ENCODE data around the gene OSBPL2.

OSBPL2 gene

DNA sequence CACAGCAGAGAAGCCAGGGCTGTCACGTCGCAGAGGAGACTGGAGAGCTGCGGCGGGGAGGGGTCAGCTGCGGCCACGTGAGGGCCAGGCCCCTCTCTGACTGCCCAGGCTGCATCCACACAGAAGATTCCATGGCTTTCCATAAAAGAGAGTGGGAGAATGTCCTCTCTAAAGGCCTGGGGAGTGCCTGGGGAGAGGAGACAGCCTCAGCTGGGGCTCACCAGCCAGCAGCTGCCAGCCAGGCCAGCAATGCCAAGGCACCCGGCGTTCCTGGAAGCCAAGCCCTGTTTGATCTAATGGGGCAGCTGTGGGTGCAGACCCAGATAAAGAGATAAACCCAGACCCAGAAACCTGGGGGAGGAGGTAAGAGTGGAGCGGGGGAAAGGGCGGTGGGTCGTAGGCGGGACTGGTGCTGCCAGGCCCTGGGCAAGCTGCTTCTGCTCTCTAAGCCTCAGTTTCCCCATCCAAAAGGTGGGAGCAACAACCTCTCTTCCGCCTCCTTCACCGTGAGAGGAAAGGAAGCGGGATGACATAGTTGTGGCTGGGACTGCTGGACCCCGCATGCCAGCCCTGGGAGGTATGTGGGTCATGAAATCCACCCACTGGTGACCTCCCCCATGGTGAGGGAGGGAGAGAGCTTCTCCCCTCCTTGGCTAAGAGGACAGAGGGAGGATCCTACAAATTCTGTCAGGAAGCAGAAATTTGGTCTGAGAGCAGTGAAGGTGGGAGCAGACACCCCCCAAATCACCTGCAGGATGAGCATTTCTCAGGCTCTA lies 3.1 kb upstream of the OSBPL2 start:
- TF ChIP-seq, protein P1, sequence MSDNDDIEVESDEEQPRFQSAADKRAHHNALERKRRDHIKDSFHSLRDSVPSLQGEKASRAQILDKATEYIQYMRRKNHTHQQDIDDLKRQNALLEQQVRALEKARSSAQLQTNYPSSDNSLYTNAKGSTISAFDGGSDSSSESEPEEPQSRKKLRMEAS (IDR thresholded peaks at IDR 0.05), result no peak
- TF ChIP-seq TEAD4 (IDR thresholded peaks at IDR 0.05), result no peak
- no peak for TF ChIP-seq EGR1 (IDR thresholded peaks at IDR 0.05)
- no peak for TF ChIP-seq TCF12 (IDR thresholded peaks at IDR 0.05; ENCODE audit: low read depth)
- TF ChIP-seq CREB1 (IDR thresholded peaks at IDR 0.05; ENCODE audit: low read depth), result no peak
- TF ChIP-seq TAF1 (IDR thresholded peaks at IDR 0.05; ENCODE audit: low read depth), result no peak
- TF ChIP-seq EP300 (IDR thresholded peaks at IDR 0.05; ENCODE audit: borderline replicate concordance), result no peak
- TF ChIP-seq ZBTB7A (IDR thresholded peaks at IDR 0.05; ENCODE audit: low read depth), result no peak
- TF ChIP-seq, protein P2, sequence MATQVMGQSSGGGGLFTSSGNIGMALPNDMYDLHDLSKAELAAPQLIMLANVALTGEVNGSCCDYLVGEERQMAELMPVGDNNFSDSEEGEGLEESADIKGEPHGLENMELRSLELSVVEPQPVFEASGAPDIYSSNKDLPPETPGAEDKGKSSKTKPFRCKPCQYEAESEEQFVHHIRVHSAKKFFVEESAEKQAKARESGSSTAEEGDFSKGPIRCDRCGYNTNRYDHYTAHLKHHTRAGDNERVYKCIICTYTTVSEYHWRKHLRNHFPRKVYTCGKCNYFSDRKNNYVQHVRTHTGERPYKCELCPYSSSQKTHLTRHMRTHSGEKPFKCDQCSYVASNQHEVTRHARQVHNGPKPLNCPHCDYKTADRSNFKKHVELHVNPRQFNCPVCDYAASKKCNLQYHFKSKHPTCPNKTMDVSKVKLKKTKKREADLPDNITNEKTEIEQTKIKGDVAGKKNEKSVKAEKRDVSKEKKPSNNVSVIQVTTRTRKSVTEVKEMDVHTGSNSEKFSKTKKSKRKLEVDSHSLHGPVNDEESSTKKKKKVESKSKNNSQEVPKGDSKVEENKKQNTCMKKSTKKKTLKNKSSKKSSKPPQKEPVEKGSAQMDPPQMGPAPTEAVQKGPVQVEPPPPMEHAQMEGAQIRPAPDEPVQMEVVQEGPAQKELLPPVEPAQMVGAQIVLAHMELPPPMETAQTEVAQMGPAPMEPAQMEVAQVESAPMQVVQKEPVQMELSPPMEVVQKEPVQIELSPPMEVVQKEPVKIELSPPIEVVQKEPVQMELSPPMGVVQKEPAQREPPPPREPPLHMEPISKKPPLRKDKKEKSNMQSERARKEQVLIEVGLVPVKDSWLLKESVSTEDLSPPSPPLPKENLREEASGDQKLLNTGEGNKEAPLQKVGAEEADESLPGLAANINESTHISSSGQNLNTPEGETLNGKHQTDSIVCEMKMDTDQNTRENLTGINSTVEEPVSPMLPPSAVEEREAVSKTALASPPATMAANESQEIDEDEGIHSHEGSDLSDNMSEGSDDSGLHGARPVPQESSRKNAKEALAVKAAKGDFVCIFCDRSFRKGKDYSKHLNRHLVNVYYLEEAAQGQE (IDR thresholded peaks at IDR 0.05; ENCODE audit: low read depth), result no peak
- TF ChIP-seq CEBPB (IDR thresholded peaks at IDR 0.05), result no peak
- TF ChIP-seq USF1 (IDR thresholded peaks at IDR 0.05), result no peak
- TF ChIP-seq FOXM1 (IDR thresholded peaks at IDR 0.05; ENCODE audit: borderline replicate concordance, low read depth), result no peak
- TF ChIP-seq NFIC (IDR thresholded peaks at IDR 0.05), result no peak
- TF ChIP-seq YY1 (IDR thresholded peaks at IDR 0.05; ENCODE audit: low read depth), result no peak
- TF ChIP-seq RAD21 (IDR thresholded peaks at IDR 0.05; ENCODE audit: low read depth), result no peak

- TF ChIP-seq CEBPB (IDR thresholded peaks at IDR 0.05) (no peak), CREB1 (IDR thresholded peaks at IDR 0.05; ENCODE audit: low read depth) (no peak), NFIC (IDR thresholded peaks at IDR 0.05) (no peak), FOXM1 (IDR thresholded peaks at IDR 0.05; ENCODE audit: borderline replicate concordance, low read depth) (no peak), USF1 (IDR thresholded peaks at IDR 0.05) (no peak), EP300 (IDR thresholded peaks at IDR 0.05; ENCODE audit: borderline replicate concordance) (no peak), EGR1 (IDR thresholded peaks at IDR 0.05) (no peak), TAF1 (IDR thresholded peaks at IDR 0.05; ENCODE audit: low read depth) (no peak), TCF12 (IDR thresholded peaks at IDR 0.05; ENCODE audit: low read depth) (no peak), YY1 (IDR thresholded peaks at IDR 0.05; ENCODE audit: low read depth) (no peak)
- TF ChIP-seq, protein P1 (IDR thresholded peaks at IDR 0.05), result no peak
- TF ChIP-seq, protein P2 (IDR thresholded peaks at IDR 0.05; ENCODE audit: low read depth), result no peak
Measured at GRCh38 chr20:62235777-62236157, 2.6 kb upstream of the OSBPL2 start.

- TF ChIP-seq, protein P2 (IDR thresholded peaks at IDR 0.05; ENCODE audit: low read depth), result no peak
- TF ChIP-seq EGR1 (IDR thresholded peaks at IDR 0.05), result no peak
- no peak for TF ChIP-seq TCF12 (IDR thresholded peaks at IDR 0.05; ENCODE audit: low read depth)
Measured at GRCh38 chr20:62236200-62236599, 2.1 kb upstream of the OSBPL2 start.

DNA sequence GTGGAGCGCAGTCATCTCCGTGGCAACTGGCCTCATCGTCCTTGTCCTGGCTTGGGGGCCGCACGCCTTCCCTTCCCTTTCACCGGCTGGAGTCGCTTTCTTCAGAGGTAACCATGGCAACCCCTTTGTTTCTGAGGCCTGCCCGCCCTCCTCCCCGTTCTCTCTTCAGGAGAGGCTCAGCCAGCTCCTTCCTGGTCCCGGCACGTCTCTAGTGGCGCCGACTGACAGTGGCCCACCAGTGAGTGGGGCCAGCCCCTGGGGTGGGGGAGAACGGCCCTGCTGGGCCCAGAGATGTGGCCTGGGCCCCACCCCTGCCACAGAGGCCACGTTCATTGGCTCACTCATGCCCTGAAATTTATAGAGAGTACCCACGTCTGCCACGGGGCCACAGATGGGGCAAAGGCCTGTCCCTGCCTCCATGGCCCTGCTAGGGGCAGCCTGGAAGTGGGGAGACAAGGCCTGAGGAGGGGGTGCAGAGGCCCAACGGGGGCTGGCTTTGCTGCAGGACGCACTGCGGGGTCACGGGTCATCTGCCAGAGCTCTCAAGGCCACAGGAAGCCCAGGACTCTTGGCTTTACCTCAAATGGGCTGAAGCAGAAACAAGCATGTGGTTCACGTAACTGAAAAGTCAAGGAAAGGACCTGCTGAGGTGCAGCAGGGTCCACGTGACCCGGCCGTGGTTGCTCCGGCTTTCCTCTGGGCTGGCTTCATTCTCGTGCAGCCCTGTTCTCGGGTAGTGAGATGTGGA lies 1.4 kb upstream of the OSBPL2 start:
- no peak for TF ChIP-seq EGR1 (IDR thresholded peaks at IDR 0.05)
- TF ChIP-seq TEAD4 (IDR thresholded peaks at IDR 0.05), result no peak

Data from Ishikawa (cell line).